Tibial artery (tissue), 4 donors: ENCODE data around the gene AKAP14.
A peak's percentile ranks its signal among the peaks of the same experiment; 100 is the strongest.

Source experiments
- DNase-seq, 2 donors: peaks; one replicate each; pipeline ENCODE4 v3.0.0-alpha.2; 2019
- H3K27ac ChIP-seq, 2 donors: fragments of 200-600 bp; sonication (generic) in 1 of 2; 1 replicate in 1 of 2; 2 replicates in 1 of 2; pipeline ENCODE4 v1.5.1; 2018 to 2019; ENCODE audit warnings: mild to moderate bottlenecking in 1 of 2
- H3K27me3 ChIP-seq, 2 donors: fragments of 200-600 bp; sonication (generic) in 1 of 2; one replicate each; pipeline versions ENCODE4 v1.5.1 to v1.6.0; 2016 to 2019
- H3K36me3 ChIP-seq, 3 donors: fragments of 200-600 bp; sonication (generic) in 2 of 3; one replicate each; pipeline ENCODE4 v1.5.1; 2016 to 2019; ENCODE audit warnings: mild to moderate bottlenecking in 2 of 3
- H3K4me1 ChIP-seq, 4 donors: fragments of 200-600 bp; sonication (generic) in 2 of 4; 1 replicate in 3 of 4; 2 replicates in 1 of 4; pipeline ENCODE4 v1.5.1; 2016 to 2019
- H3K4me3 ChIP-seq, 2 donors: fragments of 200-600 bp; sonication (generic) in 1 of 2; 1 replicate in 1 of 2; 2 replicates in 1 of 2; pipeline ENCODE4 v1.5.1; 2018 to 2019; ENCODE audit warnings: mild to moderate bottlenecking in 2 of 2
- H3K9me3 ChIP-seq, 3 donors: fragments of 200-600 bp; sonication (generic) in 1 of 3; one replicate each; pipeline ENCODE4 v1.5.1; 2016 to 2019
- intact Hi-C: fragments of 100-400 bp; cut with DNase I; formaldehyde crosslinking; loops from one replicate; pipeline ENCODE4 v1.15.0; 2023; ENCODE audit warnings: low total_unique reads
- TF ChIP-seq, protein P1 (sequence below), 2 experiments: fragments of 200-600 bp in 1 of 2; fragments of 450-650 bp in 1 of 2; IDR thresholded peaks; one replicate each; pipeline ENCODE4 v1.5.1; 2017 to 2019; ENCODE audit warnings: antibody characterized with exemption in 2 of 2, mild to moderate bottlenecking in 1 of 2, moderate library complexity in 1 of 2

The AKAP14 gene

DNA sequence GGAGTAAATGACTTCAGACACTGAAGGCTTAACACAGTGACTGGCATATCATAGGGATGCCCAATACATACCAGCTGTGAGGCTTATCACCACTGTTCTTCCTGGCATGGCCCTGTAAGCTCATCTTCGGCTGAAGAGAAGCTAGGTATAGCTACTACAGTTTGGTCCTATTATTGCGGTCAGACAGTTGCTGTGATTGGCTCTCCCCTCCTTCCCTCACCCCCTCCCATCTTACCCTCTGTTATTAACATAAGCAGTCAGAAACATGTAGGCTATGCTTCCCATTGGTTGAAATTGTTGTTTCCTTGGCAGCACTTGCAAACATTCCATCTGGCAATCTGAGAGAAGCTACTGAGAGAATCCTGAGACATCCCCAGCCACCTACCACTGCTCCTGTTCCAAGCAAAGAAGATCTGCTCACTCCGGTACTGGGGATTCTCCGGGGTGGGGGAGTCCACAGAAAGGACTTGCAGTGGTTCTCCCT is at the start of gene AKAP14:
Gene AKAP14 (plus strand): TSS at position 51 of the 484 bp plus-strand sequence. CDS start 7,331 bp downstream, outside the sequence.
- Histone ChIP-seq H3K27ac (no peak within 1 kb of the TSS), H3K4me1 (no peaks in the 10 kb centered on the region), H3K9me3 (no peaks in the 10 kb centered on the region), H3K36me3 (no peaks in the 10 kb centered on the region), H3K27me3 (no peaks in the 10 kb centered on the region), H3K4me3 (no peak within 1 kb of the TSS)
- no peak for DNase-seq
- intact Hi-C loops = no loop called here
- TF ChIP-seq, protein P1, sequence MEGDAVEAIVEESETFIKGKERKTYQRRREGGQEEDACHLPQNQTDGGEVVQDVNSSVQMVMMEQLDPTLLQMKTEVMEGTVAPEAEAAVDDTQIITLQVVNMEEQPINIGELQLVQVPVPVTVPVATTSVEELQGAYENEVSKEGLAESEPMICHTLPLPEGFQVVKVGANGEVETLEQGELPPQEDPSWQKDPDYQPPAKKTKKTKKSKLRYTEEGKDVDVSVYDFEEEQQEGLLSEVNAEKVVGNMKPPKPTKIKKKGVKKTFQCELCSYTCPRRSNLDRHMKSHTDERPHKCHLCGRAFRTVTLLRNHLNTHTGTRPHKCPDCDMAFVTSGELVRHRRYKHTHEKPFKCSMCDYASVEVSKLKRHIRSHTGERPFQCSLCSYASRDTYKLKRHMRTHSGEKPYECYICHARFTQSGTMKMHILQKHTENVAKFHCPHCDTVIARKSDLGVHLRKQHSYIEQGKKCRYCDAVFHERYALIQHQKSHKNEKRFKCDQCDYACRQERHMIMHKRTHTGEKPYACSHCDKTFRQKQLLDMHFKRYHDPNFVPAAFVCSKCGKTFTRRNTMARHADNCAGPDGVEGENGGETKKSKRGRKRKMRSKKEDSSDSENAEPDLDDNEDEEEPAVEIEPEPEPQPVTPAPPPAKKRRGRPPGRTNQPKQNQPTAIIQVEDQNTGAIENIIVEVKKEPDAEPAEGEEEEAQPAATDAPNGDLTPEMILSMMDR (IDR thresholded peaks at IDR 0.05) = no peak

DNA sequence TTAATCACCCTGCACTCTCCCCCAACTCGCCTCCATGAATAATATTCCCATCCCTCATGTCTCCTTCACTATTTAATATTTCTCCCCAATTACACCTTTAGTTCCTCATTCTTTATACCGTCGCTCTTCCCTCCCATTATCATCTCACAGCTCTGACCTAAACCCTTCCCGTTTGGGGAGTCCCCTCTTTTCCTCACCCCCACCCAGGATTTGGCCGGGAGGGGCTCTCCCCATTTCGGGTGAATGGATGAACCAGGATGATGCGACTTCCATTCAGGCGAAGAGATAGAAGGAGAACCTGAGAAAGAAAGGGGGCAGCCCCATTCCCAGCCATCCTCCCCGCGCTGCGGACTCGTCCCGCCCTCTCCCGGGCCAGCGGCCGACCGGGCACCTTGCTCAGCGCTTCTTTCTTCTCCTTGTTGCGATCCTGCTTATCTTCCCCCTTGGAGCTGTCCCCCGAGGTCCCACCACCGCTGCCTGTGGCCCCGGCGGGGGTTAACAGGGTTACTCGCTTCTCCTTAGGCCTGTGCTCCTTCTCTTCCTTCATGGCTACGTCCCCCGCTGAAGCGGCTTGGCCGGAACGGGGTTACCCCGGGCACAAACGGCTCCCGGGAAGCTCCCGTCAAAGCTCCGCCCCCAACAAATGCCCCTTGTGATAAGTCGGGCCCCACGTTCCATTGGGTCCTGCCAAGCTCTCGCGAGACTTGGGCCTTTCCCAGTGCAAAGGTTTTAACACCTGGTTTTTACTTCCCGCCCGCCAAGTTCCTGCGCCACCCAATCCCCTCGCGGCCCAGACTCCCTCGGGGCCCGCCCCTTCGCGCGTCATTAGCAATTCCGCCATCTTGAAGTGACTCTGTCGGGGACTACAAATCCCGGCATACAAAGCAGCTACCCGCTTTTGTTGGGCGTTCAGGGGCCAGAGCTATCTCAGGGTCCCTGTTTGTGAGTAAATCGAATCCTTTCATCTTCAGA is 43.0 kb upstream of the AKAP14 start, which contains the start of gene UPF3B:
Gene UPF3B (minus strand): TSS at position 582 of the 972 bp plus-strand sequence. CDS start 35 bp downstream, at position 547.
- Histone ChIP-seq H3K36me3 (peaks cover 0 to 7% (median 0%) of the 10 kb centered on the region in 3 donors), H3K27ac (peak within 1 kb of the TSS; percentile 89 to 92), H3K9me3 (no peaks in the 10 kb centered on the region), H3K27me3 (no peaks in the 10 kb centered on the region), H3K4me3 (peak within 1 kb of the TSS; percentile 73), H3K4me1 (peaks cover 0 to 2% (median 0%) of the 10 kb centered on the region in 4 donors)
- peak; percentile 97 to 98 for DNase-seq
- TF ChIP-seq, protein P1 (IDR thresholded peaks at IDR 0.05) = no peak
- intact Hi-C loops = loop anchor here (5.0 kb wide), 1 partner anchor 60 kb away; the partner anchor contains the start of gene RPL39

DNA sequence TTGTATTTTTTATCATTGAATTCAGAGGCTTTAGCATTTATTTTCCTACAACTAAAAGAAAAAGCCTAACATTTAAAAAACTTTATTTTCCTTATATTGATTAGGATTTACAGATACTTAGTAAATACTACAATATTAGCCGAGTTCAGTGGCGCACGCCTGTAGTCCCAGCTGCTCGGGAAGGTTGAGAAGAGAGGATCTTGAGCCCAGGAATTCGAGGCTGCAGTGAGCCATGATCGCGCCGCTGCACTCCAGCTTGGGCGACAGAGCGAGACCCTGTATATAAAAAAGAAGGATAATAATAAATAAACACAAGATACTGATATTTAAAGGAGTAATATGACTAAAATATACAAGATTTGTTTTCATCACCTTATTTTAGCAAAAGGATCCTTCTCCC is 42.2 kb upstream of the AKAP14 start:
- peak overlapping the region; percentile 89 to 92 for H3K27ac ChIP-seq
- TF ChIP-seq, protein P1 (IDR thresholded peaks at IDR 0.05) = no peak
- intact Hi-C loops = loop anchor here (5.0 kb wide), 1 partner anchor 61 kb away; the partner anchor contains the start of gene RPL39
- peaks cover 0 to 2% (median 0%) of the 10 kb centered on the region in 4 donors for H3K4me1 ChIP-seq
- H3K4me3 ChIP-seq = peak overlapping the region; percentile 73
- no peak for DNase-seq
- H3K36me3 ChIP-seq = peaks cover 0 to 3% (median 0%) of the 10 kb centered on the region in 3 donors
- no peaks in the 10 kb centered on the region for H3K9me3 ChIP-seq
- H3K27me3 ChIP-seq = no peaks in the 10 kb centered on the region

DNA sequence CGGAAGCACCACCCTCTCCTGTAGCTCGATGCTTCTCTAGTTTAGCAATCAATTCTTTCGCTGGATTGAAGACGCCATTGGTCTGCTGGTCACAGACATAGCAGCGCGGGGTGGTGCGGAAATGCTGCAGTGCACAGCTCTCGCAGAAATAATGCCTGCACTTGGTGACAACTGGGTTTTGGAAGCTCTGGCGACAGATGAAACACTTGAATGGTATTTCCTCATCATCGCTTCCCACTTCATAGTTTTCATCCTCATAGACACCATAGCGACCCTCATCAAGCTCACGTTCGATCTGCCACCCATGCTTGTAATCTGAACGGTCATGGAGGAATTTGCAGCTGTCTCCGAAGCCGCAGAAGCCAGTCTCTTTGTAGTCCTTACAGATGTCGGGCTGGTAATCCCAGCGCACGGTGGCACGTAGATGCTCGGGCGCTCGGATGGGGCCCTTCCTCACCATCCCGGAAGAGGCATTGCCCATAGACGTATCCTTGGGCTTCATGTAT is 25.0 kb upstream of the AKAP14 start:
- intact Hi-C loops = no loop called here
- H3K36me3 ChIP-seq = no peaks in the 10 kb centered on the region
- peak overlapping the region; percentile 66 to 70 for H3K4me3 ChIP-seq
- H3K4me1 ChIP-seq = peaks cover 0 to 19% (median 6%) of the 10 kb centered on the region in 4 donors
- TF ChIP-seq, protein P1 (IDR thresholded peaks at IDR 0.05) = no peak
- peak in 1 of 2 donors; percentile 20 for DNase-seq
- no peaks in the 10 kb centered on the region for H3K9me3 ChIP-seq
- H3K27me3 ChIP-seq = no peaks in the 10 kb centered on the region
- H3K27ac ChIP-seq = peak overlapping the region; percentile 89 to 95

DNA sequence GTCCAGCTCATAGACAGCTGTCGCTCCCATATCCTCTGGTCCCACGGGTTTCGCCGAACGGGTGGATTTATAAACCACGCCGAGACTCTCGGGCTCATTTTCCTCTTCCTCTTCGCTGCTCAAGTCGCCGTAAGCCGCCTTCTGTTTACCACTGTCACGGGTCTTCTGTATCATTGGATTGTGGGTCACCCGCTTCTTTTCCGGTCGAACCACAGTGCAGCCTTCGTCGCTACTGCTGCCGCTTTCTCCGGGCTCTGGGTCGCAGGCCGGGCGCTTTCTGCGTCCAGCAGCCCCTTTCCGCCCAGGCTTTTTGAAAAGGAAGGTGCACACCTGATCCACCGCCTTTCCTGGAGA is 24.5 kb upstream of the AKAP14 start:
- TF ChIP-seq, protein P1 (IDR thresholded peaks at IDR 0.05) = no peak
- peak in 1 of 2 donors; percentile 24 for DNase-seq
- intact Hi-C loops = no loop called here
- peak overlapping the region; percentile 89 to 95 for H3K27ac ChIP-seq
- H3K4me1 ChIP-seq = peaks cover 0 to 19% (median 6%) of the 10 kb centered on the region in 4 donors
- H3K36me3 ChIP-seq = peaks cover 0 to under 1% (median 0%) of the 10 kb centered on the region in 3 donors
- H3K27me3 ChIP-seq = no peaks in the 10 kb centered on the region
- H3K9me3 ChIP-seq = no peaks in the 10 kb centered on the region
- H3K4me3 ChIP-seq = peak overlapping the region; percentile 66 to 70
